22Rv1 (cell line): Measurements from ENCODE around the gene DNM2.

Experiments
- ZFX ChIP-seq: fragments of 450-650 bp; IDR thresholded peaks from 2 replicates; pipeline ENCODE4 v1.6.1; 2017; ENCODE audit warnings: antibody characterized with exemption, borderline replicate concordance
- TF ChIP-seq, protein P1 (sequence below): fragments of 450-650 bp; IDR thresholded peaks from 2 replicates; pipeline ENCODE4 v1.5.1; 2017; ENCODE audit warnings: mild to moderate bottlenecking

DNA sequence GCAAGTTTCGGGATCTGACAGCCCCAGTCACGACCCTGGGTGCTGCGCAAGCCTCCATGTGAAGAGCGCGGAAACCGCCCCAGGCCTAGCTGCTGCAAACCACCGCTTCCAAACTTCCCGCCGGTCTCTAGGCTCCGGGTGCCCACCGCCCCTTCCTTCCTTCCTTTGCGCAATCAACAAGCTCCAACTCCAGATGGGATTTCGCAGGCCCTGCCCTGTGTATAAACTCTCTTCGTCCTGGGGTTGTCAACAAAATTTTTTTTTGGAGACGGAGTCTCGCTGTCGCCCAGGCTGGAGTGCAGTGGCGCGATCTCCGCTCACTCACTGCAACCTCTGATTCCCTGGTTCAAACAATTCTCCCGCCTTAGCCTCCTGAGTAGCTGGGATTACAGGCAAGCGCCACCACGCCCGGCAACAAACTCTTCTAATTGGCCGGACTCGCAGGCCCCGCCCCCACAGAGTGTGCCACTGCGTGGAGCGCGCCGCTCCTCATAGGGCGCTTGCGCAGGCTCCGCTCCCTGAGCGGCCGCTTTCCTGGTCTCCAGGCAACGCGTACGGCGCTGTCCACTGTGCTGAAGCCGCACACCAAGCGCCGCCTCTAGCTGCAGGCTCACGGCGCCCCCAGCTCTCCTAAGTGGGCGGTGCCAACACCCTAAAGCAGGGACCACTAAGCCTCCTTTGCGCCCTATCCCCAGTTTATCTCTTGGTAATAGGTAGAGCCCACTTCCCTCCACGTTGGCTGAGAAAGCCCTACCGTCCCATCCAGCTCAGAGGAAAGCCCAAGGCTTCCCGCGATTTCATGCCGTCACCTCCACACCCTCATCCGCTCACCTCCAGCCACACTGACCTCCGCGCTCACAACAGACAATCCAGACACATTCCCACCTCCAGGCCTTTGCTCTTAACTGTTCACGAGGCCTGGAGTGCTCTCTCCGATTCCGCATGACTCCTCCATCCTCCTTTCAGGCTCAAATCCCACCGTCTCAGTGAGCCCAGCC, 22.2 kb upstream of the DNM2 start:
- TF ChIP-seq, protein P1, sequence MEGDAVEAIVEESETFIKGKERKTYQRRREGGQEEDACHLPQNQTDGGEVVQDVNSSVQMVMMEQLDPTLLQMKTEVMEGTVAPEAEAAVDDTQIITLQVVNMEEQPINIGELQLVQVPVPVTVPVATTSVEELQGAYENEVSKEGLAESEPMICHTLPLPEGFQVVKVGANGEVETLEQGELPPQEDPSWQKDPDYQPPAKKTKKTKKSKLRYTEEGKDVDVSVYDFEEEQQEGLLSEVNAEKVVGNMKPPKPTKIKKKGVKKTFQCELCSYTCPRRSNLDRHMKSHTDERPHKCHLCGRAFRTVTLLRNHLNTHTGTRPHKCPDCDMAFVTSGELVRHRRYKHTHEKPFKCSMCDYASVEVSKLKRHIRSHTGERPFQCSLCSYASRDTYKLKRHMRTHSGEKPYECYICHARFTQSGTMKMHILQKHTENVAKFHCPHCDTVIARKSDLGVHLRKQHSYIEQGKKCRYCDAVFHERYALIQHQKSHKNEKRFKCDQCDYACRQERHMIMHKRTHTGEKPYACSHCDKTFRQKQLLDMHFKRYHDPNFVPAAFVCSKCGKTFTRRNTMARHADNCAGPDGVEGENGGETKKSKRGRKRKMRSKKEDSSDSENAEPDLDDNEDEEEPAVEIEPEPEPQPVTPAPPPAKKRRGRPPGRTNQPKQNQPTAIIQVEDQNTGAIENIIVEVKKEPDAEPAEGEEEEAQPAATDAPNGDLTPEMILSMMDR, result no peak
- no peak for TF ChIP-seq ZFX
